Measurements from ENCODE around the gene VAT1.

GRCh38 chr17:42989726-42990652 is 32.2 kb downstream of the VAT1 start:
- no peak for TF ChIP-seq EZH2phosphoT487 (IDR thresholded peaks at IDR 0.05; ENCODE audit: insufficient read depth, low read depth)
- TF ChIP-seq EZH2 (IDR thresholded peaks at IDR 0.05; ENCODE audit: insufficient read depth, poor library complexity, severe bottlenecking), result no peak
